Measurements from ENCODE around the gene APOO.
A peak's percentile ranks its signal among the peaks of the same experiment; 100 is the strongest.

The APOO gene

DNA sequence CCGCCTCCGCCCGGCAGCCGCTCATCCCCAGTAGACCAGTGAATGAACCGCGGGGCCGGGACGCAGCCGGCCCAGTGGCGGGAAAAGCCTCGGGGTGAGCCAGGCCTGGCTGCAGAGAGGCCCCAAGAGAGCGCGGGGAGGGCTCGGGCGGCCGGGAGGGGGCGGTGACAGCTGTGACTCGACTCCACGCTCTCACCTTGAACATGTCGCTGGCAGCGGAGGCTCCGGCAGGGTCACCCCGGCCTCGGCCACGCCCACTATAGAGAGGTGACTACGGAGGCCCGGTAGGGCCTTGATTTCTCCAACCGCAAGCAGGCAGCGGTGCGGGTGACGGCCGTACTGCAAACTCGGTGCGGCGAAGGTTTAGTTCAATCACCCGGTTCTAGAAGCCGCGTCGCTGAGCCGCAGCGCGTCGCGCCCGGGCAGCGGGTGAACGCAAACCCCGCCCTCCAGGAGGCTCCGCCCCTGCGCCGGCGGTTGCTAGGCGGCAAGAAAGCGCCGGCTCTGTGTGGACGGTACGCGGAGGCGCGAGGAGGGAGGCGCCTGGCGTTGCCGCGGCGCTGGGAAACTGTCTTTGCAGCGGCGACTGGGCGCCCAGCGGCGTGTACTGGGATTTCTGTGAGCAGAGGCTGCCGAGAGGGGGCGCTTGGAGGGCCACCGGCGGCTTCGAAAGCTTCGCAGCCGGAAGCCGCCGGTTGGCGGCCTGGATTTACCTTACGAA lies at the start of gene APOO, which contains the start of gene CXorf58:
Gene APOO (minus strand): TSS at position 441 of the 721 bp plus-strand sequence. CDS start 236 bp downstream, at position 205.
Gene CXorf58 (plus strand): TSS at position 509 of the 721 bp plus-strand sequence. CDS start 2,297 bp downstream, outside the sequence.
- TF ChIP-seq, protein P1, sequence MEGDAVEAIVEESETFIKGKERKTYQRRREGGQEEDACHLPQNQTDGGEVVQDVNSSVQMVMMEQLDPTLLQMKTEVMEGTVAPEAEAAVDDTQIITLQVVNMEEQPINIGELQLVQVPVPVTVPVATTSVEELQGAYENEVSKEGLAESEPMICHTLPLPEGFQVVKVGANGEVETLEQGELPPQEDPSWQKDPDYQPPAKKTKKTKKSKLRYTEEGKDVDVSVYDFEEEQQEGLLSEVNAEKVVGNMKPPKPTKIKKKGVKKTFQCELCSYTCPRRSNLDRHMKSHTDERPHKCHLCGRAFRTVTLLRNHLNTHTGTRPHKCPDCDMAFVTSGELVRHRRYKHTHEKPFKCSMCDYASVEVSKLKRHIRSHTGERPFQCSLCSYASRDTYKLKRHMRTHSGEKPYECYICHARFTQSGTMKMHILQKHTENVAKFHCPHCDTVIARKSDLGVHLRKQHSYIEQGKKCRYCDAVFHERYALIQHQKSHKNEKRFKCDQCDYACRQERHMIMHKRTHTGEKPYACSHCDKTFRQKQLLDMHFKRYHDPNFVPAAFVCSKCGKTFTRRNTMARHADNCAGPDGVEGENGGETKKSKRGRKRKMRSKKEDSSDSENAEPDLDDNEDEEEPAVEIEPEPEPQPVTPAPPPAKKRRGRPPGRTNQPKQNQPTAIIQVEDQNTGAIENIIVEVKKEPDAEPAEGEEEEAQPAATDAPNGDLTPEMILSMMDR (IDR thresholded peaks at IDR 0.05), result peak; percentile 60

DNA sequence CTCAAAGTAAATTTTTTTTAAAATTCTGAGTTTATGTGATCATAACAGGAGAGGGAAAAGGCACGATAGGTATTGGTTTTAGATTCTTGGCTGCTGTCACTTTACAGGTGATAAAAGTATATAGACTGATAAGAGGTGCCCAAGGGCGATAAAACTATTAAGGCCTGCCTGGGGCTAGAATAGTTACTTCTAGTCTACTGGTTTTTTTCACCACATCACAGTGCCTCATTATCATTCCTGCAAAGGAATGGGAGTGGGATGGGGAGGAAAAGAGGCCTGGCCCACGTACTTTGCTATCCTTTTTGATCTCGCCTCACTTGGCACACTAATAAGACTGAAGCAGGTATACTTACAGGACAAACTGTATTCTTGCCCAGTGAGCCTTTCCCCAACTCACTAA lies 46.7 kb upstream of the APOO start:
- TF ChIP-seq, protein P1 (IDR thresholded peaks at IDR 0.05), result no peak

GRCh38 chrX:23953908-23954269 lies 46.2 kb upstream of the APOO start:
- TF ChIP-seq, protein P1 (IDR thresholded peaks at IDR 0.05), result no peak

DNA sequence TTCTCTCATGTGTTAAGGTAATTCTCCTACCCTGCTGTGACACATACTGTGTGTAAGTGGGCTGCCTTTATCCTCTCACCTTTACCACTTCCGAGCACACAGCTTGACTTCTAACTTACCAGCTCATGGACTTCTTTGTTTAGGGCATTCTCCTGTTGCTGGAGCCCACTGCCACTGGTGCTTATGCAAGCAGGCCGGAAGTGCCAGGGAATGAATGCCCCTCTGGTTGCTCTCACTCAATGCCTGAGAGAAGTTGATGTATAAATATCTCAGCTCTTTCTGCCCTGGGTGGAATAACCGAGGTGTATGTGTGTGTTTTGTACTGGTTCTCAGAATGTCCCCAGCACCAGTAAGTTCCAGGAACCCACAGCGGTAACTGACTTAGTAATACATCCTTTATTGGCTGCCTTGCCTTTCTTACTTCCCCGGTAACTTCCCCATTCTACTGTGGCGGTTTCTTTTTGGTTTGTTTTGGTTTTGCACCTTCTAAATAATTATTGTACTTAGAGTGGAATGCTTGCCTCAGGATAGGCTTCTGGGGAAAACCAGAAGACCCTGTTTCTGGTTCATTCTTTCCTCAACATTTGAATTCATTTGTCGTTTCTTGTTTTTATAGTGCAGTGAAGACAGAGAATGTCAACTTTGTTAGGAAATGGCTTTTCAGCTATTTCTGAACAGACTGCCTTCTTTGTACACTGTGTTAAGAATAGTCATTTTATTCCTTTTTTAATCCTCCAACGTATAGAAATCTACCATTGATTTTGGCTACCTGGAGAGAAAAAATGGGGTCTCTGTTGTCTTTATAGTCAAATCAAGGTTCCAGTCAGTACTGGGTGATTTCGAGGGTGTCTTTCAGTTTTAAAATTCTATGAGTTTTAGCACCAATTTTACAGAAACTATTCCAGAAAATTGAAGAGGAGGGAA lies 45.5 kb upstream of the APOO start:
- TF ChIP-seq, protein P1 (IDR thresholded peaks at IDR 0.05), result no peak

DNA sequence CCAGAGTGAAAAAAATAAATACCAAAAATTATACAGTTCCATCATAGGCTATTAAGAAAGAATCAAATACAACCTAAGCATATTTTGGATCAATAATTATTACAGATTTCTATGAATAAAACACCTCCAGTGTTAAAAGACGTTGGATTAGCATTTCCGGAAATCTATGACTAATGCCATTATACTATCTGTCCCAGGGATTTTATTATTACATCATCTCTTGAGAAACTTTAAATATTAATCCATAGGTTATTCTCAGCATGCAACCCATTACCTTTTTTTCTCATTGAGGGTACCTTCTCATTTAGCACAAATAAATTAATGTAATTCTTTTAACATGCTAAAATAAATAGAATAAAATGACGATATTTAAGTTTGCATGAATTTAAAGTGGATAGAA lies 44.7 kb upstream of the APOO start:
- TF ChIP-seq, protein P1 (IDR thresholded peaks at IDR 0.05), result no peak

DNA sequence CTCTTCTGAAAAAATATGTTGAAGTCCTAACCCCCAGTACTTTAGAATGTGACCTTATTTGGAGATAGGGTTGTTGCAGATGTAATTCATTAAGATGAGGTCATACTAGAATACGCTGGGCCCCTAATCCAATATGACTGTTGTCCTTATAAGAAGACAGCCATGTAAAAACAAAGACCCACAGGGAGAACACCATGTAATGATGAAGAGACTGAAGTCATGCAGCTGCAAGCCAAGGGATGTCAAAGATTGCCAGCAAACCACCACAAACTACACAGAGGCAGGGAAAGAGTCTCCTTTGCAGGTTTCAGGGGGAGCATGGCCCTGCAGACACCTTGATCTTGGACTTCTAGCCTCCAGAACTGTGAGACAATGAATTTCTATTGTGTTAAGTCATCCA lies 37.5 kb upstream of the APOO start:
- TF ChIP-seq, protein P1 (IDR thresholded peaks at IDR 0.05), result no peak

DNA sequence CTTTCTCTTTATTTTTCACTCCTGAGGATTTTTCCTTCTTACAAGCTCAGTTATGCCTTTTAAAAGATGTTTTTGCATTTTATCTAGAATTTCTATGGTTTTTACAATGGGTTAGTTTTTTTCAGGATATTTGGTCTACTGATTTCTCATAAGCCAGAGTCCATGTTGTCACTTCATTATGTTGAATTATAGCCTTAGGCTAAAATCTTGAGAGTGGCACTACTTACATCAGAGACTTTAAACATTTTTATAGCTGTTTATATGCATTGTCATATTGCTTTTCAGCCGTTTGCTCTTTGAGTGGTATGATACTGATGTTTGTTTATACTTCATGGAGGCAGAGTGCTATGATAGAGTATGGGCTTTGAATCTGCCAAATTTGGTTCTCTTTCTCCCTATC lies 36.5 kb upstream of the APOO start:
- TF ChIP-seq, protein P1 (IDR thresholded peaks at IDR 0.05), result no peak
